Sciatic nerve (tissue), 2 donors: ENCODE data around the gene KMT5C. TPM values are rescaled to one million over a fixed set of nuclear protein-coding genes. Genes with fewer than 3 reads are reported as not detected.
A peak's percentile ranks its signal among the peaks of the same experiment; 100 is the strongest.
"Not testable (repeated sequence)": the region's sequence is repeated elsewhere in the genome, so short reads cannot be mapped to it uniquely, and the experiment has no call there.

Source experiments
- ATAC-seq: fragments of 200-7000 bp; cut with Tn5 transposase; one replicate; pipeline ENCODE4 v1.9.1; 2020; ENCODE audit warnings: mild to moderate bottlenecking, moderate library complexity
- DNase-seq: peaks from one replicate; pipeline ENCODE4 v3.0.0-alpha.2; 2020; ENCODE audit warnings: low spot score
- intact Hi-C: fragments of 100-400 bp; cut with DNase I; formaldehyde crosslinking; loops from one replicate; pipeline ENCODE4 v1.14.2; 2022
- total RNA-seq: library from RNA; stranded (reverse); fragmentation: NEBNext Ultra II Directional; extraction: Animal tissue kit (Norgen Biotek cat#: 25700); gene quantifications from one replicate; pipeline ENCODE4 v1.2.1, GENCODE V29; 2021
- donor health status: DM: no; HTN: no; CAD: no.
- donor health status: DM: no; HTN: no; CAD: no.

KMT5C gene
- total RNA-seq, 1 donor from 2014 or later: 18.1 TPM

DNA sequence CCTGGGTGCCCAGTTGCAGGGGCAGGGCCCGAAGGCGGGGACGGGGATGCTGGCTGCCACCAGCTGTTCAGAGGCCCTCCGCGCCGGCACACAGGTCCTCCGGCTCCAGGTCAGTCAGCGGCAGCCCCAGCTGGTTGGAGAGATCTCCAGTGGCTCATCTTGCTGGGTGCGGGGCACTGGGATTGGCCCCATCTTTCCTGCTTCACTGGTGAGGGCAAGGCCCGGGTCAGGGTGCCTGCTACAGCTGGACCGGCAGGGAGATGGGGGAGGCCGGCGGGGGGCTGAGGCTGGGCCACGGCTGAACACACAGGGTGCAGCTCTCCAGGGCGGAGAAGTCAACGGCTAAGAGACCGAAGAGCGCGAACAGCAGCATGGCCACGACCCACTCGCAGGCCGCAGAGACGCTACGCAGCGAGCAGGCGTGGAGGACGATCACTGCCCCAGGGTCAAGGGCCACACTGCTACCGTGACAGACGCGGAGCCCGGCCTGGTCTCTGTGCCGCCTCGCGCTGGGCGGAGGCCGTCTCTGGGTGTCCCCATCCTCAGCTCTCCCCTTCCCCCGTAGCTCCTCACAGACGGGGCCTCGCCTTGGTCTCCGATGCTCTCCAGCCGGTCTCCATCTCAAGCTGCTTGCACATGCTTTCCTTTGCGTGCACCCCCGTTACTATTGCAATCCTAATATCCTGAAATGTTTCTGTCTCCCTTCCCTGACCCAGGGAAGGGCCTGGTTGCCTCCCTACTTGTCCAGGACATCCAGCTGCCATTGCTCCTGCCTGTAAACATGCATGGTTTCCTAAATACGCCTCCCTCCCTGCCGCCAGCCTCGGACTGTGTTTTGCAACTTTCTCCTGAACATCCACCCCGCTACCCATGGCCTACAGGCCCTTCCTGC, 26.8 kb upstream of the KMT5C start:
- intact Hi-C loops: no loop called here
- ATAC-seq (no peak), DNase-seq (no peak)

DNA sequence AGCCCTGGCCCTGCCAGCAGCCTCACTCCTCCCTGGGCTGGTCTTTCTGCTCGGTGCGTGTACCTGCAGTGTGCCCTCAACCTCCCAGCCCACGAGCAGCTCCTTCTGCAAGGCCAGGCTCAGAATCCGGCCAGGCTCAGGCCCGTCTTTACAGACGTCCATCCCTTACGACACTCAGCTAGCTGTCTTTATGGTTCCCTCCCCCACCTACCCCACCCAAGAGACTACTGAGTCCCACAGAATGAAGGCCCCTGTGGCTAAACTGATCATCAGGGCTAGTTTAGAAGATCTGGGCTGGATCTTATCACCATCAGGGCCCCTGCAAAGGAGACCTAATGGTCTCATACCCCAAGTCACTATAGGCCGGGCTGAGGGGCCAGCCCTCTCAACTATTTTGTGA, 25.3 kb upstream of the KMT5C start:
- no peak for ATAC-seq
- intact Hi-C loops: no loop called here
- no peak for DNase-seq

DNA sequence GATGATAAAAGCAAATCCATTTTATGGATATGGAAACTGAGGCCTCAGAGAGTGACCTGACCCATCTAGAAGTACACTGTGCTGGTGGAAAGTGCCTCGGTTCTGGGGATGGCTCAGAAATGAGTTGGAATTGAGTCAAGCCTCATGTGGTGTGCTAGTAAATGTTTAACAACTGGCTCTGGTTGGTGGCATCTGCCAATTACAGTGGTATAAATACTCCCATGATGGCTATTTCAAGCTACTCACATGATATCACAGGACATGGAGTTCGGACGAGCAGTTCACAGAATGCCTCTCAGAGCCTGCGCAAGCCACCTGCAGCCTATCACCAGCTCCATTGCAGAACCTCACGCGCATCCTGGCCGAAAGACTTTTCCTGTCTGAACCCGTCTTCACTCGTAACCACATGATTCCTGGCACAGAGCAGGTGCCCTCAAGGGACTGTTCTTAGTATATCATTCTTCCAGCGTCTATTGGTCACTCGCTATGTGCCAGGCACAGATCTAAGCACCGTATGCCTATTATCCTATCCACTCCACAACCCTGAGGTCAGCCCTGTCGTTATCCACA, 23.6 kb upstream of the KMT5C start:
- no peak for DNase-seq
- no peak for ATAC-seq
- intact Hi-C loops: no loop called here

DNA sequence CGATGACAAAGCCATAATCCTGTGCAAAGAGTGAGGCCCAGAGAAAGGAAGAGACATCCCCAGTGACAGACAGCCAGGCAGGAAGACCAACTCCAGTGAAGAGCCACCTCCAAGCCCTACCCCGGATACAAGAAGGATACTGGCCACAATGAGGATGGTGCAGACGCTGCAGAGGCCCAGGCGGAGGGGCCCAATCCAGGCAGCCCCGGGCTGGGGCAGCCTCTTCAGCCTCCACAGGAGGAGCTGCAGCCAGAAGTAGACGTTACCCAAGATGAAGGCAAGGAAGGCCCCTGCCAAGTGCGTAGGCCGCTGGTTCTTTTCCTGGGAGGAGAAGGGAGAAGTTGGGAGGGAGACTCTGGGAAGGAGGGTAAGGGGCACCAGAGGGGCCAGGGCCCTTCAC, 23.0 kb upstream of the KMT5C start:
- intact Hi-C loops: no loop called here
- no peak for DNase-seq
- ATAC-seq: no peak

DNA sequence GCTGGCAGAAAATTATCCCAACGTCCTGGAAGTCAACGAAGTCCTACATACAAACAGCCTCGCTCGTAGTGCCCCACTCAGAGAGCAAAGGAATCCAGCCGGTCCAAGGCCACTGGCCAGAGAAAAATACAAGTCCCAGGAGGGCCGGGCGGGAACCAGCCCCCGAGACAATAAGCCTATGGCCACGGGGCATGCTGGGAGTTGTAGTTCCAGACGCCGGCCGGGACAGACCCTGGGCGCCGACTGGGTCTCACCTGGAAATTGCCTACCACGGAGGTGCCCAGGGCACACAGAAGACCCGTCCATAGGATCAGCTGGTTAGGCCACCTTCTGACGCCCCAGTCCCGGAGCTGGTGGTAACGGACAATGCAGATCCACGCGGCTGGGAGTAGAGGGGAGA, 19.9 kb upstream of the KMT5C start:
- ATAC-seq (peak; percentile 67), DNase-seq (no peak)
- intact Hi-C loops: no loop called here

DNA sequence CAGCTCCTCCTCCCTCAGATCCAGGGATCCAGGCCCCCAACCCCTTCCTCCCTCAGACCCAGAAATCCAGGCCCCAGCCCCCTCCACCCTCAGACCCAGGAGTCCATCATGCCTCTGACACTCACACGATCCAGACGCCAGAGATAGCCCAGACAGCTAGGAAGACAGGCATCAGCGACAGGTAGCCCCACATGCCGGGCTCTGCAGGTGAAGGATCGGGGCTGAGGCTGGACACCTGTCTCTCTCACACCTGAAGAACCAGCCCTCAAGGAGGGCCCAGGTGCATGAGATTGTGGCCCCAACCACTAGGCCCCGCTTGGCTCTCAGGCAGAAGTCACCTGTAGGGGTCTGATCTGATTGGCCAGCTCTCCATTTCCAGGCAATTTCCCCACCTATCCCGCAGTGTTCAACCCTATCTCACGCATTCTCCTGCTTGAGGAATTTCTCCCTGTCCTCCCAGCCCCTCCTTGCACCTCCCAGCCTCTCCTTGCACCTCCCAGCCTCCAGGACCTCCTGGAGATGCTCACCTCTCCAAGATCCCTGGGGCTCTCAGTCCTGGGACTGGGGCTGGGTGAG, 18.7 kb upstream of the KMT5C start:
- no peak for DNase-seq
- no peak for ATAC-seq
- intact Hi-C loops: no loop called here

DNA sequence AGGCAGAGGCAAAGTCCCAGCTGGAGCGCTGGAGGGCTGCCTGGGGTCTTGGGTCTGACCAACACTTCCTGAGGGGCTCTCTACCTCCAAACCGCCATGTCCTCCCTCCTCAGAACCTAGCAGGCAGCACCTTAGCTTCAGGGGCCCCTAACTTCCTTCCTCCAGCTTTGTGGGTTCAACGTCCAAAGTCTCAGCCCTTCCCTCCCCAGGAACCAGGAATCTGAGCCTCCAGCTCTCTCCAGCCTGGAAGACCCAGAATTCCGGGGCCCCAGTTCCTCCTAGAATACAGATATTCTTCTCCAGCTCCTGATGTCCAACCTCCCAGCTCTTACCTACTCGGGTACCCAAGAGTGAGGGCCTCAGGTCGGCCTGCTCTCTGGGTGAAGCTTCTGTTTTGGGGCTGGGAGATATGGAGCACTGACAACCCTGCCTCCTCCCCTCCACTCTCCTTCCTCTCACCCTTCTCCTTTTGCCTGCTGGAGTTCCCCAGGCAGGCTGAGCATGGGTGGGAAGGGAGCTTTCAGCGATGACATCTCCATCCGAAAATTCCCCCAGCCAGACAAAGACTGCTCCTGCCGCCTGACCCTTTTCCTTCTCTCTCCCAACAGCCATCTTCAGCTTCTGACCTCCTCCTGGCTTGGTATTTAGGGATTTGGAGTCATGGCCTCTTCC, 18.1 kb upstream of the KMT5C start:
- ATAC-seq (no peak), DNase-seq (no peak)
- intact Hi-C loops: no loop called here

DNA sequence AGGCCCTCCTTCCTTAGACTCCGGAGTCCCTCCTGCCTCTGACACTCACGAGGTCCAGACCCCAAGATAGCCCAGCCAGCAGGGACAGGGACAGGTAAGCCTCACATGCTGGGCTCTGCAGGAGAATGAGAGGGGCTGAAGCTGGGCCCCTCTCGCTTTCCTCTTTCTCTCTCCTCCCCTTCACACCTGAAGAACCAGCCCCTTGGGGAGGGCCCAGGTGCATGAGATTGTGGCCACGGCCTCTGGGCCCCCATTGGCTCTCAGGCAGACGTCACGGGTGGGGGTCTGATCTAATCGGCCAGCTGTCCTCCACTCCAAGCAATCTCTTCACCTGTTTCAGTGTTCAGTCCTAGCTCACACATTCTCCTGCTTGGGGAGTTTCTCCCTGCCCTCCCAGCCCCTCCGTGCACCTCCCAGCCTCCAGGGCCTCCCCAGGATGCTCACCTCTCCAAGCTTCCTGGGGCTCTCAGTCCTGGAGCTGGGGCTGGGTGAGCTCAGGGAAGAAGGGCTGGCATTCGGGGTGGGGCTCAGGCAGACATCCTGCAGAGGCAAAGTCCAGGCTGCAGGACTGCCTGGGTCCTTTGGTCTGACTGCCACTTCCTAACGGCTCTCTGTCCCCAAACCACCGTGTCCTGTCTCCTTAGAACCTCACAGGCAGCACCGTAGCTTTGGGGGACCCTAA, 17.3 kb upstream of the KMT5C start:
- ATAC-seq (no peak), DNase-seq (no peak)
- intact Hi-C loops: no loop called here

DNA sequence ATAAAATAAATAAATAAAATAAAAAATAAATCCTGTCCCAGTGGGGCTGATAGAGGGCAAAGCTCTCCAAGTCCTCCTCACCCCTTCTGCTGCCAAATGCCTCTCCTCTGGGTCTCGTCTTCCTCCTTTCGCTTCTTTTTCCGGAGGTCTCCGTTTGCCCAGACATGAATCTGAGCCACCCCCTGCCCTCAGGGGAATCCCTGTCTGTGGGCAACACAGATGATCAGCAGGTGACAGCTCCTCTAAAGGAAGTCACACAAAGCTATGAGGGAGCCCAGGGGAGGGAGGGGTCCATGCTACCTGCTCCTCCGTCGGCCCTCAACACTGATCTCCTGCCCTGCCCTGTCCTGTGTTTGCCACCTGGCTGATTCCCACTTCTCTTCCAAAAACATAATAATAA, 15.0 kb upstream of the KMT5C start:
- ATAC-seq: no peak
- intact Hi-C loops: no loop called here

DNA sequence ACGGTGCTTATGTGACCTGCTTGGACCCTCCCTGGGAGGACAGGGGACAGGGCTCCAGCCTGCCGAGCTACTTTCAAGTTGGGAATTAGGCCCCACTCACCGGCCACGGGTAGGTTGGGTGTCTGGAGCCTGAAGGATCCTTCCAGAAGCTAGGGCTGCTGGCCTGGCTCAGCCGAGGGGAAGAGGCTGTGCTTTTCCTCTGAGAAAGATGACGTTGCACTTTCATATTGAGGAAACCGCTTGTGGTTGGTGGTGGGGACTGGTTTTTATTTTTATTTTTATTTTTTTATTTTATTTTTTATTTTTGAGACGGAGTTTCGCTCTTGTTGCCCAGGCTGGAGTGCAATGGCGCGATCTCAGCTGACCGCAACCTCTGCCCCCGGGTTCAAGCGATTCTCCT, 14.5 kb upstream of the KMT5C start, which contains the start of gene TMEM150B:
Gene TMEM150B, minus strand, starts transcription at position 170 of the 400 bp plus-strand sequence. CDS start 4,305 bp downstream, outside the sequence.
- ATAC-seq (peak; percentile 23), DNase-seq (no peak)
- intact Hi-C loops: no loop called here

More for the DNA sequence above, 15.0 kb upstream of the KMT5C start:
- no peak for DNase-seq

DNA sequence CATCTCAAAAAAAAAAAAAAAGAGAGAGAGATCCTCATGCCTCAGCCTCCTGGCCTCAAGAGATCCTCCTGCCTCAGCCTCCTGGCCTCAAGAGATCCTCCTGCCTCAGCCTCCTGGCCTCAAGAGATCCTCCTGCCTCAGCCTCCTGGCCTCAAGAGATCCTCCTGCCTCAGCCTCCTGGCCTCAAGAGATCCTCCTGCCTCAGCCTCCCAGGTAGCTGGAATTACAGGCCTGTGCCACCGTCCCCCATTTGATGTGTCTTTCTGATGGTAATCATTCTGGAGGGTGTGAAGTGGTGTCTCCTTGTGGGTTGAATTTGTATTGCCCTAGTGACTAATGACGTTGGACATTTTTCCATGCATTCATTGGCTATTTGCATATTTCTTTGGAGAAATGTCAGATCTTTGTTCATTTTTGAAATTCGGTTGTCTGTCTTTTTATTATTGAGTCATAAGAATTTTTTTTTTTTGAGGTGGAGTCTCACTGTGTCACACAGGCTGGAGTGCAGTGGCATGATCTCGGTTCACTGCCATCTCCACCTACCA, 10.8 kb upstream of the KMT5C start:
- intact Hi-C loops, ATAC-seq, DNase-seq: not testable (repeated sequence)

DNA sequence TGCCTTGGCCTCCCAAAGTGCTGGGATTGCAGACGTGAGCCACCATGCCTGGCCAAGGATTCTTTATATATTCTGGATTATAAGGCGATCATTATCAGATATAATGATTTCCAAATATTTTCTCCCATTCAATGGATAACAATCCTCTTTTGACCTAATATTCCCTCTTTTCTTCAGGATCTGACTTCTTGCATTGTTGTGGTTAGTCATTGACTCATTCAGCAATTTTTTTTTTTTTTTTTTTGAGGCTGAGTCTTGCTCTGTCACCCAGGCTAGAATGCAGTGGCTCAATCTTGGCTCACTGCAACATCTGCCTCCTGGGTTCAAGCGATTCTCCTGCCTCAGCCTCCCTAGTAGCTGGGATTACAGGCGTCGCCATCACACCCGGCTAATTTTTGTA, 9.9 kb upstream of the KMT5C start:
- DNase-seq, ATAC-seq, intact Hi-C loops: not testable (repeated sequence)

DNA sequence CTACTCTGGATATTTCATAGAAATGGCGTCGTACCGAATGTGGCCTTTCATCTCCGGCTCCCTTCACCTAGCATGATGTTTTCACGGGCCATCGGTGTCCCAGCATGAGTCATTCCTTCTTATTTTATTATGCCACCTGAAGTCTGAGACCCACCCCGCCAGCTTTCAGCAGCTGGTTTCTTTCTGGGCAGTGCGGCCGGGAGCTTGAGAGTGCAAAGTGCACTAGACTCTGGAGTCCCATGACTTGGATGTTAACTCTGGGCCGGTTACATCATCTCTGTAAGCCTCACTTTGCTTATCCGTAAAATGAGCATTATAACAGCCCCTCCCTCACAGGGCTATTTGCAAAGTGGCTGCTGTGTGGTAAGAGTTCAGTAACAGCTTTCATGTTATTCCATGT, 5.8 kb upstream of the KMT5C start:
- ATAC-seq: no peak
- intact Hi-C loops: no loop called here
- no peak for DNase-seq

DNA sequence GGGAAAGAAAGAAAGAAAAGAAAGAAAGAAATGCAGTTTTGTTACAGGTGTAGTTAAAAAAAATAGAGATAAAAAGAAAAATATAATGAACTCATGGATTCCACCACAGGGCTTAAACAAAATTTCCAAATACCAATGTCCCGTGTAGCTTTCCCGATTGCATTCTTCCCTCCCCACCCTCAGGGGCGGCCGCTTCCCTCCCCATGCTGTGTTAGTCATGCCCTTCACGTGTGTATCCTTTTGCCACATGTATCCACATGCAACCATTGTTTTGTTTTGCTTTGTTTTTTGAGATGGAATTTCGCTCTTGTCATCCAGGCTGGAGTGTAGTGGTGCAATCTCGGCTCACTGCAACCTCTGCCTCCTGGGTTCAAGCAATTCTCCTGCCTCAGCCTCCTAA, 3.6 kb upstream of the KMT5C start:
- no peak for DNase-seq
- intact Hi-C loops: no loop called here

DNA sequence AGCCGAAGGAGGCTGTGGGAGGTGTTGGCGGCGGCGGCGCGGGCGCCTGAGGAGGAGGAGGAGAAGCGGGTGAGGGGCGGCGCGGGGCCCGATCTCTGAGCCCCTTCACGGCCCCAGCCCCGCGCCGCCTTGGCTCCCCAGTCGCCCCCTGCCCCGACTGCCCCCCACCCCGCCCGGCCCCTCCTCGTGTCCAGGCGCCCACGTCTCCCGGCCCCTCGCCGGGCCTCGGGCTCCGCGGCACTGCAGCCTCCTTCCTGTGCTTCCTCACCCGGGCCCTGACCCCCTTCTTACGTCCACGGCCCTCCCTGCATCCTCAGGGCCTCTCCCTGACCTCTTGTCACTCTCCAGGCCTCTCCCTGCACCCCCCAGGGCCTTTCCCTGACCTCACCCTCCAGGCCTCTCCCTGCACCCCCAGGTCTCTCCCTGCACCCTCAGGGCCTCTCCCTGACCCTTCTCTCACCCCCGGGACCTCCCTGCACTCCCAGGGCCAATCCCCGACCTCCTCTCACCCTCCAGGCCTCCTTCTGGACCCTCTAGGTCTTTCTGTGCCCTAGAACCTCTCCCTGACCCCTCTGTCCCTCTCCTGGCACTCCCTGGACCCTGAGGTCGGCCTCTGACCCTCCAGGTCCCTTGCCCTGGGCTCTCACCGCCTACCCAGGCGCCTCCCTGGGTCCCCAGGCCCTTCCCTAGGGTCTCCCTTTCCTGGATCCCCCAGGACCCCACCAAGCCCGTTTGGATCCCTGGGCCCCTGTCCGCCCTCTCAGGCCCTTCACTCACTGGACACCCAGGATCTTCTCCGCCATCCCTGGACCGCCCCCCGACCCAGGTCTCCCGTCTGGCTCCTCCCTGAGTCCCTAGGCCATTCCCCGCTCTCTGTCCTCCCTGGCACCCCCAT, 460 bp downstream of the KMT5C start:
- DNase-seq (no peak), ATAC-seq (no peak)
- intact Hi-C loops: no loop called here

More for the DNA sequence above, 3.6 kb upstream of the KMT5C start:
- ATAC-seq: no peak

DNA sequence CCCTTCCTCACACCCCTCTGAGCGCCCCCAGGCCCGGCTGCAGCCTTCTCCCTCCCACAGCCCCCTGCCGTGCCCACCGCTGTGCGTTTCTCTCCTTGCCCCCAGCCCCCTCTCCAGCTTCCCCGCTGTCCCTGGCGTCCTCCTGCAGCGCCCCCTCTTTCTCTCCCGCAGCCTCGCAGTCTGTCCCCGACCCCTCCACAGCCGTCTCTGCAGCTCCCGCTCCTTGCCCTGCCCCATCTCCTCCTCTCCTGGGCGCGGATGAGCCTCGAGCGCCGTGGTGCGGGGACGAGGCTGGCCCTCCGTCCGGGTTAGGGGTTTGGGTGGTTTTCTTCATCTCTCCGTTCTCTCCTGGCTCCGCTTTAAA, 1.1 kb downstream of the KMT5C start:
- DNase-seq: no peak
- intact Hi-C loops: no loop called here
- ATAC-seq: no peak

DNA sequence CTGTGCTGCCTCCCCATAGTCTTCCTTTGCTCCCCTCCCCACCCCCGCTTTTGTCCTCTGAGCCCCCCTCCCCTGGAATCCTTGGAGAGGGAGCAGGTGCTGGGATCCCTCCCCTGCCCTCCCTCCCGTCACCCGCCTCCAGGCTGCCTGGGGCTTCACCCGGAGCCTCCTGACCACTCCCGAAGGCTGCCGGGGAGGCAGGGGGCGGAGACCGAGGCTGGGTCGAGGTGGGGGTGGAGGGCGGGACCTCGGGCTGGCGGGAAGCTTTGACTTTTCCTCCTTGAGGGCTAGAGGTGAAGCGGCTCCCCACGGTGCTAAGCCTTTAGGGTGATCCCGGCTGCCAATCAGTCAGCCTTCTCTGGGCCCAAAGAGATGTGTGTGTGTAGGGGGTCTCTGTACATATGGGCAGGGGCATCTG, 1.5 kb downstream of the KMT5C start:
- ATAC-seq (no peak), DNase-seq (peak; percentile 84)
- intact Hi-C loops: no loop called here
